Hematopoietic multipotent progenitor cell treated with erythropoietin and hydrocortisone succinate and interleukin-3 and kit ligand, for 8 days (in vitro differentiated cells): ENCODE data around the gene PITRM1.
"Not testable (repeated sequence)": the region's sequence is repeated elsewhere in the genome, so short reads cannot be mapped to it uniquely, and the experiment has no call there.

Experiments
- DNase-seq: peaks from one replicate; pipeline ENCODE4 v3.0.0-alpha.2; 2015

Gene PITRM1, protein sequence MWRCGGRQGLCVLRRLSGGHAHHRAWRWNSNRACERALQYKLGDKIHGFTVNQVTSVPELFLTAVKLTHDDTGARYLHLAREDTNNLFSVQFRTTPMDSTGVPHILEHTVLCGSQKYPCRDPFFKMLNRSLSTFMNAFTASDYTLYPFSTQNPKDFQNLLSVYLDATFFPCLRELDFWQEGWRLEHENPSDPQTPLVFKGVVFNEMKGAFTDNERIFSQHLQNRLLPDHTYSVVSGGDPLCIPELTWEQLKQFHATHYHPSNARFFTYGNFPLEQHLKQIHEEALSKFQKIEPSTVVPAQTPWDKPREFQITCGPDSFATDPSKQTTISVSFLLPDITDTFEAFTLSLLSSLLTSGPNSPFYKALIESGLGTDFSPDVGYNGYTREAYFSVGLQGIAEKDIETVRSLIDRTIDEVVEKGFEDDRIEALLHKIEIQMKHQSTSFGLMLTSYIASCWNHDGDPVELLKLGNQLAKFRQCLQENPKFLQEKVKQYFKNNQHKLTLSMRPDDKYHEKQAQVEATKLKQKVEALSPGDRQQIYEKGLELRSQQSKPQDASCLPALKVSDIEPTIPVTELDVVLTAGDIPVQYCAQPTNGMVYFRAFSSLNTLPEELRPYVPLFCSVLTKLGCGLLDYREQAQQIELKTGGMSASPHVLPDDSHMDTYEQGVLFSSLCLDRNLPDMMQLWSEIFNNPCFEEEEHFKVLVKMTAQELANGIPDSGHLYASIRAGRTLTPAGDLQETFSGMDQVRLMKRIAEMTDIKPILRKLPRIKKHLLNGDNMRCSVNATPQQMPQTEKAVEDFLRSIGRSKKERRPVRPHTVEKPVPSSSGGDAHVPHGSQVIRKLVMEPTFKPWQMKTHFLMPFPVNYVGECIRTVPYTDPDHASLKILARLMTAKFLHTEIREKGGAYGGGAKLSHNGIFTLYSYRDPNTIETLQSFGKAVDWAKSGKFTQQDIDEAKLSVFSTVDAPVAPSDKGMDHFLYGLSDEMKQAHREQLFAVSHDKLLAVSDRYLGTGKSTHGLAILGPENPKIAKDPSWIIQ

GRCh38 chr10:3172446-3173170, at the start of gene PITRM1:
Gene PITRM1 (minus strand): TSS chr10:3172782. CDS start chr10:3172772, 10 bp downstream.
- DNase-seq: peak; percentile 98

- no peak for DNase-seq
These were observed 49.5 kb upstream of the PITRM1 start for GRCh38 chr10:3222068-3222467.

DNA sequence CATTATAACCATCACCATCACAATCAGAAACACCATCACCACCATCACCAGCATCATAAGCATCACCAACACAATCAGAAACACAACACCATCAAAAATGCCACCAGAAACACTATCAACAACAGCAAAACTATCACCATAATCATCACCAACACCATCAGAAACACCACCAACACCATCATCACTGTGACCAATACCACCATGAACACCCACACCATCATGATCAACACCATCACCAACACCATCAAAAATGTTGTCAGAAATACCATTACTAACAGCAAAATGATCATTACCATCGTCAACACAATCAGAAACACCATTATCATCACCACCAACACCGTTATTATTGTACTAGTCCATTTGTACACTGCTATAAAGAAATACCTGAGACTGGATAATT, 49.0 kb upstream of the PITRM1 start:
- DNase-seq: not testable (repeated sequence)

DNA sequence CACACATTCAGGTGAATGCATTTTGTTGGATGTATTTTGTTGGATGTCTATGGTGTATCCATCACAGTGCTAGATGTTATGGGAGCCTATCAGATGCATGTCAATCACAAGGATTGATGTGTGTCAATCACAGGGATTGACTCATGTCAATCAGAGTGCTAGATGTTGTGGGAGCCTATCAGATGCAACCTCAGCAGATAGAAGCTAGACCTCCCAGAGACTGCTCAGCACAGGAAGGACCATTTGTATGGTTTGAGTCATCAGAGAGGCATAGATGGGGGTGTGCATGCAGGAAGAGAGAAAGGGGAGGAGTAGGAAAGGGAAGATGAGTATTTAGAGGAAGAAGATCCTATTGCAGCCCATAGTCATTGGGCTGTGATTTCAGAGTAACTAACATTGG, 48.3 kb upstream of the PITRM1 start:
- no peak for DNase-seq

GRCh38 chr10:3219021-3219628, 46.5 kb upstream of the PITRM1 start:
- not testable (repeated sequence) for DNase-seq

GRCh38 chr10:3217853-3218252, 45.3 kb upstream of the PITRM1 start:
- DNase-seq: no peak

- DNase-seq: no peak
These were observed 44.7 kb upstream of the PITRM1 start for GRCh38 chr10:3217301-3217700.

GRCh38 chr10:3215153-3215775, 42.7 kb upstream of the PITRM1 start:
- no peak for DNase-seq

GRCh38 chr10:3213758-3214515, 41.4 kb upstream of the PITRM1 start:
- no peak for DNase-seq

DNA sequence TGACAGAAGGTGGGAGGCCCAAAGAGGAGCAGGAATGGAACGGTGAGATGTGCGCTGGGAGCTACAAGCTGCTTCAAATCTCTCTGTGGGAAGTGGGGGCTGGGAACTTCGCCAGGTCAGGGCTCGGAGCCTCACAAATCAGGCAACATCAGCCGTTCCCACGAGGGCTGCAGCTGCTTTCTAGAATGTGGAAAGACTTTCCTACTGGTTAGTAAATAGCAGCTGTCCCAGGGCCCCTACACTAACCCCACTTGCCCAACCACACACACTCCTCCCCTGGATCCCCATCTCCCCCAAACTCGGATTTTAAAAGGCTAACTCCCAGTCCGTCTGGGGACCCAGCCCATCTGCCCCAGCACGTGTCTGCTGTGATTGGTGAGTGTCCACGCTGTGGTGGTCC, 40.6 kb upstream of the PITRM1 start:
- DNase-seq: no peak

DNA sequence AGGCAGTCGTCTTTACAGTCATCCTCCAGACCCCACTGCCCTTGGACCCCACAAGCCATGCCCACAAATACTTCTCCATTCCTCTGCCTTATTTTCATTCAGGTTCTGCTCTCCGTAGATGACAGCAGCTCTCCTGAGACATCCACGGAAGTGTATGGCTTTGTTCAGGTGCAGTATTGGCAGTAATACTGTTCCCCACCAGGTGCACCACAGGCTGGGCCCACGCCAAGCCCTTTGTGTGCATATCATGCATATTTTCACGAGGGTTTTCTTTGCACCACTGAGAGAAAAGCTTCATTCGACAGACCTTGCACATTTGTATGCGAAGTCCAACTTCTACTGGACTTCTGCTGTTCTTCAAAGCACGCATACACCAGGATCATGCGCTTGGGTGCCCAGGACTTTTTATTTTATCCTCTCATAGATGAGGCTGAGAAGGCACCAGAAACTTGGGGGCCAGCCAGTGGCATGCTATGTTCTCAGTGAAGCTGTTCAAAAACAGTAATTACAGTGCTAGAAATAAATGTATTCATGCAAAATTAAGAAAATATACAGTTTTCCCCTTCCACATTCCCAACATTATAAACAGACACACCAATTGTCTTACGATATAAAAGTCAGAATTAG, 37.8 kb upstream of the PITRM1 start:
- no peak for DNase-seq

- DNase-seq: no peak
These were observed 36.2 kb upstream of the PITRM1 start for GRCh38 chr10:3208481-3209406.

GRCh38 chr10:3207351-3207750, 34.8 kb upstream of the PITRM1 start:
- DNase-seq: no peak

DNA sequence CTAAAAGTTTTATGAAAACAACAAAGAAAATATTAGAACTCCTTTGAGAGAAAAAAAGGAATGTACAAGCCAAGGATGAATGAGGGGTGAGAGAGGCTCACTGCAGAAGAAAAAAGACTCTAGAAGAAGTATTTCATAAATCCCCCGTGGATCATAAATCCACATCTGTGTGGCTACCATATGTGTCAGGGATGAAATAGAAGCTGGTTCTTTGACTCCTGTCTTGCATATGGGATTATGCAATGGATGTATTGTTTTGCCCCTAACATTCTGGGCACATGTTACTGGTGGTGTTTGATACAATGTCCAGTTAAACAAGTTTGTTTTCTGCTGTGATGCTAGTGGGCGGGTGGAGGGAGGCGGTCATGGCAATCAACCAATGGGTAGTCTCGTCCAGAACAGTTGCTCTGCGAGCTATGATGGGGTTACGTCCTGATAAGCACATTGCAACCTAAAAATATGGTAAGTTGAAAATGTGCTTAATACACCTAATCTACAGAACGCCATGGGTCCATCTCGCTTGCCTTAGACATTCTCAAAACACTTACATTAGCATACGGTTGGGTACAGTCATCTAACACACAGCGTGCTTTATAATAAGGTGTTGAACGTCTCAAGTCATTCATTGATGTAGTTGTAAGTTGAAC, 34.1 kb upstream of the PITRM1 start:
- DNase-seq: peak; percentile 8

DNA sequence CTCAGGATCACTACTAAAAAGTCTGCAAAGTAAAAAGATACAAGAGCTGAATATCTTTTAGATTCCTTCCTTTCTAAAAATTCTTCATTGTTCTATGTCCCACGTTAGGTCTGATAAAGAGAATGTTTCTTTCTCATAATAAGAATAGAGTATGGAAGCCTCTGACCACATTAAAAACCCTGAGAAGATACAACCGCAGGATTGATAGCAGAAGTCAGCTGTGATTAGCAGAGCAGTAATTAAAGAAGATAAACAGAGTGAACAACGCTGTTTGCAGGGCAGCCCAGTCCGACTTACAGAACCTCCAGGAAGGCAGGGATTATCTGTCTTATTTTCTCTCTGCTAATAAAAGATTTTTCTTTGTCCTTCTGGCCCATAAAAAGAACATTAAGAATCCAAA, 31.4 kb upstream of the PITRM1 start:
- DNase-seq: no peak

DNA sequence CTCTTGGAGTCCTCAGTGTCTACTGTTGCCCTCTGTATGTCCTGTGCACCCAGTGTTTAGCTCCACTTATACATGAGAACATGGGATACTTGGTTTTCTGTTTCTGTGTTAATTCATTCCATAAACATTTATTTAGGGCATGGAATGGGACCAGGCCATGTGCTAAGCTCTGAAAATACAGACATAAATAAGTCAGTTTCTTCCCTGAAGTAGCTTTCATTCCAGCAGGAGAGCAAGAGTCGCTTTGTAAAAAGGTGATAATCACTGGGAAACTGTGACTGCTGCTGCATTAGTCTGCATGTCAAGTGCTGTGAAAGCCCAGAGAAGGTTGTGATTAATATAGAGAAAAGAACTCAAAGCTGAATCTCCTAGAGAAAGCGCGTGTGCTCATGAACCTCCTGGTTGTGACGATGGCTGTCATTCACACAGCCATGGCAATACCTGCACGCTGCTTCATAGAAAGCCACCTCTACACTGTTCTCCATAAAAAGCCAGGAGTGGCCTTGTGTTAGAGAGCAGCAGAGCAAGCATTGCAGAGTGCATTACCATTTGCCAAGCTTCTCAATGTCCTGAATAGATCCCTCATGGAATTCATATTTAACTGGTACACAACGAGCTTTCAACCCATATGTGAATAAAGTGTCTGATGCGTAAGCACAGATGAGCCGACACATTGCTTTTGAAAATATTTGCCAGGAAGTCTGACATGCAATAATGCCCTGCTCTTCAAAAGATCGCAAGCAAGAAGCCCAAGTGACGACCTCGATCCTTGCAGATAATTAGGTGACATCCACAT, 30.6 kb upstream of the PITRM1 start:
- DNase-seq: no peak

GRCh38 chr10:3201796-3202195, 29.2 kb upstream of the PITRM1 start:
- no peak for DNase-seq

- DNase-seq: no peak
These were observed 26.9 kb upstream of the PITRM1 start for GRCh38 chr10:3199488-3199887.
